Tibial artery (tissue), 4 donors: ENCODE measurements around the gene CFAP119.

ENCODE experiments used
- DNase-seq, 2 donors: peaks; one replicate each; pipeline ENCODE4 v3.0.0-alpha.2; 2019
- H3K27ac ChIP-seq, 2 donors: fragments of 200-600 bp; sonication (generic) in 1 of 2; 1 replicate in 1 of 2; 2 replicates in 1 of 2; pipeline ENCODE4 v1.5.1; 2018 to 2019; ENCODE audit warnings: mild to moderate bottlenecking in 1 of 2
- H3K27me3 ChIP-seq, 2 donors: fragments of 200-600 bp; sonication (generic) in 1 of 2; one replicate each; pipeline versions ENCODE4 v1.5.1 to v1.6.0; 2016 to 2019
- H3K36me3 ChIP-seq, 3 donors: fragments of 200-600 bp; sonication (generic) in 2 of 3; one replicate each; pipeline ENCODE4 v1.5.1; 2016 to 2019; ENCODE audit warnings: mild to moderate bottlenecking in 2 of 3
- H3K4me1 ChIP-seq, 4 donors: fragments of 200-600 bp; sonication (generic) in 2 of 4; 1 replicate in 3 of 4; 2 replicates in 1 of 4; pipeline ENCODE4 v1.5.1; 2016 to 2019
- H3K4me3 ChIP-seq, 2 donors: fragments of 200-600 bp; sonication (generic) in 1 of 2; 1 replicate in 1 of 2; 2 replicates in 1 of 2; pipeline ENCODE4 v1.5.1; 2018 to 2019; ENCODE audit warnings: mild to moderate bottlenecking in 2 of 2
- H3K9me3 ChIP-seq, 3 donors: fragments of 200-600 bp; sonication (generic) in 1 of 3; one replicate each; pipeline ENCODE4 v1.5.1; 2016 to 2019
- CTCF ChIP-seq, 2 experiments: fragments of 200-600 bp in 1 of 2; fragments of 450-650 bp in 1 of 2; IDR thresholded peaks; one replicate each; pipeline ENCODE4 v1.5.1; 2017 to 2019; ENCODE audit warnings: antibody characterized with exemption in 2 of 2, mild to moderate bottlenecking in 1 of 2, moderate library complexity in 1 of 2
- intact Hi-C: fragments of 100-400 bp; cut with DNase I; formaldehyde crosslinking; loops from one replicate; pipeline ENCODE4 v1.15.0; 2023; ENCODE audit warnings: low total_unique reads

CFAP119 gene

GRCh38 chr16:30715750-30716445 lies 46.0 kb downstream of the CFAP119 start:
- Histone ChIP-seq H3K4me3 (no peak overlapping the region), H3K9me3 (no peaks in the 10 kb centered on the region), H3K27ac (no peak overlapping the region), H3K27me3 (no peaks in the 10 kb centered on the region), H3K4me1 (no peaks in the 10 kb centered on the region), H3K36me3 (peaks cover 82 to 100% (median 93%) of the 10 kb centered on the region in 3 donors)
- DNase-seq = no peak
- intact Hi-C loops = no loop called here
- TF ChIP-seq CTCF (IDR thresholded peaks at IDR 0.05) = no peak

GRCh38 chr16:30711712-30712111 lies 50.1 kb downstream of the CFAP119 start:
- Histone ChIP-seq H3K36me3 (peaks cover 92 to 100% (median 99%) of the 10 kb centered on the region in 3 donors), H3K27ac (no peak overlapping the region), H3K27me3 (no peaks in the 10 kb centered on the region), H3K4me1 (no peaks in the 10 kb centered on the region), H3K9me3 (no peaks in the 10 kb centered on the region), H3K4me3 (no peak overlapping the region)
- no peak for TF ChIP-seq CTCF (IDR thresholded peaks at IDR 0.05)
- intact Hi-C loops = no loop called here
- no peak for DNase-seq

- no peak overlapping the region for H3K4me3 ChIP-seq
- H3K4me1 ChIP-seq = no peaks in the 10 kb centered on the region
- DNase-seq = no peak
- H3K36me3 ChIP-seq = peaks cover 93 to 100% (median 99%) of the 10 kb centered on the region in 3 donors
- TF ChIP-seq CTCF (IDR thresholded peaks at IDR 0.05) = no peak
- H3K9me3 ChIP-seq = no peaks in the 10 kb centered on the region
- no peaks in the 10 kb centered on the region for H3K27me3 ChIP-seq
- H3K27ac ChIP-seq = no peak overlapping the region
- intact Hi-C loops = no loop called here
Observed at GRCh38 chr16:30710971-30711370, 50.9 kb downstream of the CFAP119 start.
